A673 (cell line): ENCODE data around the gene SLC35D2.

Experiments
- CTCF ChIP-seq: fragments of 300-800, 200-600 bp; sonication (generic); conservative IDR thresholded peaks from 2 replicates; pipeline ENCODE4 v1.5.1; 2017; ENCODE audit warnings: low read depth, mild to moderate bottlenecking, antibody characterized with exemption, low read length, moderate library complexity, mixed read lengths
- EZH2 ChIP-seq: fragments of 200-600 bp; sonication (generic); IDR thresholded peaks from 2 replicates; pipeline ENCODE4 v1.6.1; 2017; ENCODE audit warnings: borderline replicate concordance, low read depth, mild to moderate bottlenecking, mixed read lengths, antibody characterized with exemption, low read length; ENCODE audit not compliant: poor library complexity, severe bottlenecking

DNA sequence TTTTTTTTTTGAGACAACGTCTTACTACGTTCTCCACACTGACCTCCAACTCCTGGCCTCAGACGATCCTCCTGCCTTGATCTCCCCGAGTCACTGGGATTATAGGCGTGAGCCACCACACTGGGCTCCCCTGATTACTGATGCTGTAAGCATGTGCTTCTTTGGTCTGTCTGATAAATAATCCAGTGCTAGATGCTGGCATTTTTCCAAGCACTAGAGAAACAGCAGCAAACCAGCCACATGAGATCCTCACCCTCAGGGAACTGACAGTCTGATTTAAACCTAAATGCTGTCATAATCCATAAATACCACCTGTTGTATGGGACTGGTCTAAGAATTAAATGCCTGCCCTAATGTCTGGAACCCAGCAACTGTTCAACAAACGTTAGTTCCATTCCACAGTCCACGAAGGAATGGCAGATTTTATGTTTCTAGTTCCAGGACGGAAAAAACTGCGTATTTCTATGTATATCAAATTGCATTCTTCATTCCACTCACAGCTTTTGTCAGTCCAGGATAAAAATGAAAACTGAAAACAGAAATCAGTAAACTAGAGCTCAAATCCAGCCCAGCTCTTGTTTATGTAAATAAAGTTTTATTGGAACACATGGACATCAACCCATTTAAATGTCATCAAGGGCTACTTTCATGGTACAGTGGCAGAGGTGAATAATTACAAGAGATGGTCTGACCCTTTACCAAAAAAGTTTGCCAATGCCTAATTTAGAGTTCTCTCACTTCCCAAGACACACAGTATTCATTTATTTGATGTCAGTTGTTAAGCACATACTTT is 20.1 kb downstream of the SLC35D2 start:
- no peak for TF ChIP-seq CTCF
- TF ChIP-seq EZH2 = no peak
